Ecto neural progenitor cell (in vitro differentiated cells): ENCODE data around the gene LHFPL6.

Experiments
- DNase-seq: peaks from one replicate; pipeline ENCODE4 v3.0.0-alpha.2; 2018; ENCODE audit warnings: low spot score

Gene LHFPL6

DNA sequence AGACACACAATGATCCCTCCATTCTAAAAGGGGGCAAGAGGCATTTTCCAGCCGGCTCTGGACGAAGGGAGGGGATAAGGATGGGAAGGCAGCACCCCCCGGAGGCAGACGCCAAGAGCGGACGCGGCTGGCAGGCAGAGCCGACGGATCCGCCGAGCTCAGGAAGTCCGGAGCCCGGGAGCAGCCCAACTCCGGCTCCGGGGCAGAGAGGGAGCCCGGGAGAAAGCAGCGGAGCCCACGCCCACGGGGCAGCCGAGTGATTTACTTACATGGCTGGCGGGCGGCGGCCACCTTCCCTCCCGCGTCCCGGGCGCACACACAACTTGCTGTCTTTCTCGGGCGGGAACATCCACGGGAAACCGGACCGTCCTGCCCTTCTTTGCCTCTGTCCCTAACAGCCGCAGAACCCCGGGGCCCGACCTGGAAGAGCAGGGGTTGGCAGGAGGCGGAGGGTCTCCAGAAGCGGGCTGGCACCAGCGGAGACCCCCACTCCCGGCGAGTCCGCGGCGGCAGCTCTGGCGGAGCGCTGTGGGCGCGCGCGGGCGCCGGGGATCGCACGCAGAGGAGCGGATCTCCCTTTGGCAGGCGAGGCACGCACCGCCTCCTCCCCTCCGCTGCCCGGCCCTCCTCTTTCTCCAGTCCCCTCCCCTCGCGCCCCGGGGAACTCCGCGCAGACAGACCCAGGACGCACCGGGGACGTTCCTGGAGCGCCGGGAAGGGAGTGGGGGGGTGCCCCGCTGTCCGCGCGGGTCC is at the start of gene LHFPL6:
Gene LHFPL6 (minus strand): TSS at position 580 of the 753 bp plus-strand sequence.
- peak; percentile 87 for DNase-seq

- DNase-seq: no peak
Observed at GRCh38 chr13:39646122-39646521, 43.1 kb upstream of the LHFPL6 start.

DNA sequence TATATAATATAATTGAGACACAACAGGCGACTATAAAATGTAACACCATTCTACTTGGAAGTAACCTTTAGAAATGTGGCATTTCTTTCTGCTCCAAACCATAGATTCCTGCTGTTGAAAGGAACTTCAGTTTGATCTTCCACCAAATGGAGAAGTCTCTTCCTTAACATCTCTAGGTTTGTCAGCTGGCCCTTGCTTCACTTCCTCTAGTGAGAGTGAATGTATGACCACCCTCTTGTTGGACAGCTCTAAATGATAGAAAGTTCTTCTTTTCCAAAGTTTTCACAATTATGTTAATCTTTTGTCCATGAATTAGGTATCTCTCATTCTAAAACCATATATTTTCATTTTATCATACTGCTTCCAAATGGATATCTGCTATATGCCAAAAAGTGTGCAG is 38.7 kb upstream of the LHFPL6 start:
- no peak for DNase-seq

- no peak for DNase-seq
Observed at GRCh38 chr13:39637890-39638289, 34.9 kb upstream of the LHFPL6 start.

GRCh38 chr13:39635564-39635963 is 32.6 kb upstream of the LHFPL6 start:
- DNase-seq: no peak

- DNase-seq: no peak
Observed at GRCh38 chr13:39632994-39633393, 30.0 kb upstream of the LHFPL6 start.

DNA sequence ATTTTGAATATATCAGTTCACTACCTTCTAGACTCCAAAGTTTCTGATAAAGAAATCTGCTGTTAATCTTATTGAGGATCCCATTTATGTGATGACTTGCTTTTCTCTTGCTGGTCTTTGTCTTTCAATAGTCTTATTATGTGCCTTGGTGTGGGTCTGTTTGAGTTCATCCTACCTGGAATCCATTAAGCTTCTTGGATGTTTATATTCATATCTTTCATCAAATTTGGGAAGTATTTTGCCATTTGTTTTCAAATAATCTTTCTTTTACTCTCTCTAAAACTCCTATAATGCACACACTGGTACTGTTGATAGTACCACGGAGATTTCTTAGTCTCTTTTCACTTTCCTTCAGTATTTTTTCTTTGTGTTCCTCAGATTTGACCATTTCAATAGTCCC is 28.3 kb upstream of the LHFPL6 start:
- no peak for DNase-seq

DNA sequence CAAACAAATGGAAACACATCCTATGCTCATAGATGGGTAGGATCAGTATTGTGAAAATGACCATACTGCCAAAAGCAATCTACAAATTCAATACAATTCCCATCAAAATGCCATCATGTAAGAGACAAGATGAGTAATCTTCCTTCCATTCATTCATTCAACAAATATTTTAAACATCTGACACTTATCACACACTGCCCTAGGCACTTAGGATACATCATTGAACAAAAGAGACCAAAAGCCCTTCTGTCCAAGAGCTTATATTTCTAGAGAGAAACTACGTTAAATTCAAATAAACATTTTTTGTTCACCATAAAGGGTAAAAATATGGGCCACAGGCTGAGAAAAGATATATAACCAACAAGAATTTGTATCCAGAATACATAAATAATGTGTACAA is 20.5 kb upstream of the LHFPL6 start:
- no peak for DNase-seq

DNA sequence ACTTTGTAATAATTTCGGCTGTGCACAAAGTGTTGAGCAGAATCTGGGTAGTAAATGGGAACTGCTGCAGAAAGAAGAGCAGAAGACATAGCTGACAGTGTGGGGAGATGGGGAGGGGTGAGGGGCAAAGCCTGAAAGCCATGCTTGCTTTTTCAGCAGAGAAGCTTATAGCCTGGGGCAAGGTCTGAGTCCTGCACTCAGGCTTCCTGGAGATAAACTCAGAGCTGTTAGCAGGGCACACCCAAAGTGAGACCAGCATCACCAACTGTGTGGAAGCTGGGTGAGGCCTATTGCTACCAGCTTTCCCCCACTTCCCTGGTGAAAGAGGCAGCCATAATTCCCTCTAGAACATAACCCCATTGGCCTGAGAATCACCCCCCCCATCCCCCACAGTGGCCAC is 15.6 kb upstream of the LHFPL6 start:
- DNase-seq: no peak

DNA sequence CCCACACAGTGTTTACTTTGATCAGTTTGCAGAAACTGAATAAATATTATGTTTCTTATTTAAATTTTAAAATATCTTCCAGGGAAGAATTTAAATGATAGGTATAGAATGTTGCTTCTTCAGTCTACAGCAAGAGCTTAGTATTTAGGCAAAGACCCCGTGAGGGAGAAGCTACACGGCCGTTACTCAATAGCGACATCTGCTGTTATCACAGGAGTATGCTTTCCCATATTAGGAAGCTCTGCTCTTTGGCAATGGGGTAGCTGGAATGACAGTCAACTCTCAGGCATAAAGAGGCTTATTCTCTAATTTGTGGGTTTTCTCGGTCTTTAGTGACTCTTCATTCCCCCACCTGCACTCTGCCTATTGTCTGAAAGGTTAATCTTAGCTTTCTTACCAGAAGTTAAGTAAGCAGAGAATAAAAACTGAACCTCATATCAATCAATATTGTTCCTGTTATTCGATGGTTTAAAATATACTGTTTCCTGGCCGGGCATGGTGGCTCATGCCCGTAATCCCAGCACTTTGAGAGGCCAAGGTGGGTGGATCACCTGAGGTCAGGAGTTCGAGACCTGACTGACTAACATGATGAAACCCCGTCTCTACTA is 13.2 kb upstream of the LHFPL6 start:
- peak; percentile 59 for DNase-seq

- no peak for DNase-seq
Observed at GRCh38 chr13:39612023-39612637, 9.1 kb upstream of the LHFPL6 start.

DNA sequence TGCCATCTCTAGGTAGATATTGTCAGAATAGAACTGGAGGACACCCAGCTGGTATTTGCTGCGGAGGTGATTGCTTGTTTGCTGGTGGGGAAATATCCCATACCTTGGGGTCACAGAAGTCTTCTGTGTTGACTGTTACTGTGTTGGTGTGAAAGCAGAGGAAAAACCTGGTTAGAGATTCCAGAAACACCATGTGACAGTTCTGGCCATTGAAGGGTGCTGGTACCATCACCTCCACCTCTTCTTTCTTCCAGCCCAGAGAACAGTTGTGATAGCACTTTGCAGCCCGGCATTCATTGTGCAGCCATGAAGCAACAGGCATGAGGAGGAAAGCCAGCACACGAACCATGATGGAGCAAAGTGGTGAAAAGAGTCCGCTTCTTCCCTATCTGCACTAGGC is 4.9 kb upstream of the LHFPL6 start:
- DNase-seq: no peak

- no peak for DNase-seq
Observed at GRCh38 chr13:39605677-39606320, 2.8 kb upstream of the LHFPL6 start.

GRCh38 chr13:39604756-39605155 is 1.8 kb upstream of the LHFPL6 start:
- DNase-seq: no peak

GRCh38 chr13:39603424-39603947 is 493 bp upstream of the LHFPL6 start:
- peak; percentile 52 for DNase-seq

DNA sequence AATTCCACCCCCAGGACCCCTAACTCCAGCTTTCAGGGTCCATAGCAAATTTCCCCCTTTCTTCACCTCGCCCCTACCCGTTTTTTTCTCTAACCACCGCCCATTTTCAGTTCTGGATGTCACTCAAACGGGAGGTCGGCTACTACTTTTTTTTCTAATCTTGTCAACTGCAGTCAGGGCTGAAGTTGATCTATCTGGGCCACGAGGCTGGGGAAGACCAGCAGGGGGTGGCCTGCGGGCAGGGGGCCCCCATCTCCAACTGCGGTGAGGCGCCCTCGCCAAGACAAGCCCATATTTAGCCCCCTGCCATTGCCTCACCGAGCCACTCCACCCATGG is 748 bp downstream of the LHFPL6 start:
- no peak for DNase-seq

- no peak for DNase-seq
Observed at GRCh38 chr13:39601636-39602035, 1.4 kb downstream of the LHFPL6 start.

DNA sequence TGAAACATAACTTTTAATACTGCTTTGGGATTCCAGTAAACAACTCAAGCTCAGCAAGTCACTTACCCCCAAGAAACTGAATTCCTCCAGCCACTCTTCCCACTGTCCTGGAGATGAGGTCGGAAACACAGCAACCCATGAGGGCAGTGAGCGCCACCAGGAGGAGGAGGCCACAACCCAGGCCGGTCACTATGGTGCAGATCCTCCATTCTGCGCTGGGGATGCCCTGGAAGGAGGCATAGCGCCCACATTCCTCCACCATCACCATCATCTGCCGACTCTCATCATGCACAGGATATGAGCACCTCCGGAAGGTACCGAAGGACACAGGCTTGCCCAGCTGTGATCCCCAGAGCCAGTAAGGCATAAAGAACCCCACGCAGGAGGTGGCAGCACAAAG is 2.2 kb downstream of the LHFPL6 start:
- DNase-seq: peak; percentile 61

DNA sequence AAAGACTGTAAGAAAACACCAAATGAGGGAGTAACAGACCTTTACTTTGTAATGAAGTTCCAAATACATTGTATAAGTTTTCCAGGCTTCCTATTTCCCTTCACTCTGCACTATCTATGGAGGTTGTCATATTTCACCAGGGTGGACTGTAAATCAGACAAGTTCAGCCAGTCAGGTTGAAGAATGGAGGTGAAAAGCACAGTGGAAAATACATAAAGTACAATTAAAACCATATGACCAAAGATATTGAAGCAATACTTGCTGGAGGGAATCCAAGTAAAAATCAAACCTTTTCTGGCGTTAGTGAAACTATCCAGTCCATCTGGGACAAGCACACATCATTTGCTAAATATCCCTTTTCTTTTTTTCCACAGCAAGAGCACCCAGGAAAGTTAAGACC is 3.2 kb downstream of the LHFPL6 start:
- no peak for DNase-seq

GRCh38 chr13:39599012-39599411 is 4.0 kb downstream of the LHFPL6 start:
- DNase-seq: no peak

- DNase-seq: no peak
Observed at GRCh38 chr13:39597838-39598237, 5.2 kb downstream of the LHFPL6 start.

GRCh38 chr13:39596685-39597084 is 6.3 kb downstream of the LHFPL6 start:
- DNase-seq: no peak

GRCh38 chr13:39596176-39596575 is 6.8 kb downstream of the LHFPL6 start:
- no peak for DNase-seq
